IMR-90 (cell line): ENCODE measurements around the gene XRCC5.

Experiments used
- MAFK ChIP-seq: IDR thresholded peaks from 2 replicates; pipeline ENCODE4 v1.6.1; 2012; ENCODE audit warnings: low read depth, low read length, improper control_type of control experiment
- TF ChIP-seq, protein P1 (sequence below): conservative IDR thresholded peaks from 2 replicates; pipeline ENCODE4 v1.5.1; 2012; ENCODE audit warnings: mild to moderate bottlenecking, low read depth, low read length, improper control_type of control experiment

DNA sequence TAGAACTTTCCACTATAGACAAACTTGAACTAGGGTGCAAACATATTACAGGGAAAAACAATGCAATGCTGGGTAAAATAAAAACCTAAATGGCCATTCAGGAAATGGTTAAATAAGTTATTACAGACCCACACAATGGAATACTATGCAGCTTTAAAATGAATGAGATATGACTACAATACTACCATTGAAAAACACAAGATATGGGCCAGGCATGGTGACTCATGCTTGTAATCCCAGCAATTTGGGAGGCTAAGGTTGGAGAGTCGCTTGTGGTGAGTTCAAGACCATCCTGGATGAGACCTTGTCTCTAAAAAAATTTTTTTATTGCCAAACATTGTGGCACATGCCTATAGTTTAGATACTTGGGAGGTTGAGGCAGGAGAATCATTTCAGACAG is 34.4 kb upstream of the XRCC5 start:
- TF ChIP-seq, protein P1, sequence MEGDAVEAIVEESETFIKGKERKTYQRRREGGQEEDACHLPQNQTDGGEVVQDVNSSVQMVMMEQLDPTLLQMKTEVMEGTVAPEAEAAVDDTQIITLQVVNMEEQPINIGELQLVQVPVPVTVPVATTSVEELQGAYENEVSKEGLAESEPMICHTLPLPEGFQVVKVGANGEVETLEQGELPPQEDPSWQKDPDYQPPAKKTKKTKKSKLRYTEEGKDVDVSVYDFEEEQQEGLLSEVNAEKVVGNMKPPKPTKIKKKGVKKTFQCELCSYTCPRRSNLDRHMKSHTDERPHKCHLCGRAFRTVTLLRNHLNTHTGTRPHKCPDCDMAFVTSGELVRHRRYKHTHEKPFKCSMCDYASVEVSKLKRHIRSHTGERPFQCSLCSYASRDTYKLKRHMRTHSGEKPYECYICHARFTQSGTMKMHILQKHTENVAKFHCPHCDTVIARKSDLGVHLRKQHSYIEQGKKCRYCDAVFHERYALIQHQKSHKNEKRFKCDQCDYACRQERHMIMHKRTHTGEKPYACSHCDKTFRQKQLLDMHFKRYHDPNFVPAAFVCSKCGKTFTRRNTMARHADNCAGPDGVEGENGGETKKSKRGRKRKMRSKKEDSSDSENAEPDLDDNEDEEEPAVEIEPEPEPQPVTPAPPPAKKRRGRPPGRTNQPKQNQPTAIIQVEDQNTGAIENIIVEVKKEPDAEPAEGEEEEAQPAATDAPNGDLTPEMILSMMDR, result no peak
- no peak for TF ChIP-seq MAFK
